Ramos (cell line): ENCODE measurements around the gene TBC1D14.
"Not testable (repeated sequence)": the region's sequence is repeated elsewhere in the genome, so short reads cannot be mapped to it uniquely, and the experiment has no call there.

Experiments used
- in situ Hi-C: fragments of 300-500 bp; cut with MboI; formaldehyde crosslinking; loops from one replicate; pipeline ENCODE4 v1.14.3; 2022; ENCODE audit warnings: low sequenced_read_pairs; ENCODE audit not compliant: unreplicated experiment

The TBC1D14 gene

DNA sequence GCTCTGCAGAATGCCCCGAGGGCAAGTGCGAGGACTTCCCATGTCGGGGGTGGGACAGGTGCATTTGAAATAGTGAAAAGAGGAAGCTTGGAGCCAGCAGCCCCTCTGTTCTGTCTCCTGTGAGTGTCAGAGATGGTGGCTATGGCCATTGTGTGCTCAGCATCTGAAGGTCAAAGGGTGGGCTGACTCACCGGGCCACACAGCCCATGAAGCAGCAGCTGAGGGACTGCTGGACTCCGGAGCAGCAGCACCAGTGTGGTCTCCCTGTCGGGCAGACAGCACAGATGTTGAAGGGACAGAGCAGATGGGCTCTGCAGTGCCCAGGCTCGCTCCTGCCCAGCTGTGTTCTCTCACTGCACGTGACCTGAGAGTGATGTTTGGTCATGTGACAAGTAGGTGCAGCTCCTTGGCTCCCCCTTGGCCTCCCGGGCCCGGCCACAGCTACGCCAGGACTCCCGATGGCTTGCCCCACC, 53.5 kb downstream of the TBC1D14 start:
- in situ Hi-C loops = no loop called here

DNA sequence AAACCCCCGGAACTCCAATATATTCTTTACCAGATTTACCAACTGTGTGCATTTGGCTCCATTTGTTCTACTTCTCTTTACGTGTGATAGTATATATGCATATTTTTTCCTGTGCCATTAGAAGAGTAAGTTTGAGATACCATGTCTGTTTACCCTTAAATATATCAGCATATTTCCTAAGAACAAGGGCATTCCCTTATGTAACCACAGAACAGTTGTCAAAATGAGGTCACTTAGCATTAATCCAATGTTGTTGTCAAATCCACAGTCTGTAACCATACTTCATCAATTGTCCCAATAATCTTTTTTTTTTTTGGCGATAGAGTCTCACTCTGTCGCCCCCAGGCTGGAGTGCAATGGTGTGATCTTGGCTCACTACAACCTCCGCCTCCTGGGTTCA, 55.2 kb downstream of the TBC1D14 start:
- in situ Hi-C loops = no loop called here

DNA sequence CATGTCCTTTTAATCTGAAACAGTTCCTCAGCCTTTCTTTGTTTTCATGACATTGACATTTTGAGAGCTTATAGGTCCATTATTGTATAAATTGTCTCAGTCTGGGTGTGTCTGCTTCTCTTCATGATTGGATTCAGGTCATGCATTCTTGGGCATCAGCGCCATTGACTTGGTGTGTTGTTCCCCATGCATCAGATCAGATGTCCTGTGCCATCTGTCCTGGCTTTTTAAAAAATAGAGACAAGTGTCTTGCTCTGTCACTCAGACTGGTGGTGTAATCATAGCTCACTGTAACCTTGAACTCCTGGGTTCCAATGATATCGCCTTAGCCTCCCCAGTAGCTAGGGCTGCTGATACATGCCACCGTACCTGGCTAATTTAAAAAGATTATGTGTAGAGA, 55.7 kb downstream of the TBC1D14 start:
- in situ Hi-C loops = no loop called here

DNA sequence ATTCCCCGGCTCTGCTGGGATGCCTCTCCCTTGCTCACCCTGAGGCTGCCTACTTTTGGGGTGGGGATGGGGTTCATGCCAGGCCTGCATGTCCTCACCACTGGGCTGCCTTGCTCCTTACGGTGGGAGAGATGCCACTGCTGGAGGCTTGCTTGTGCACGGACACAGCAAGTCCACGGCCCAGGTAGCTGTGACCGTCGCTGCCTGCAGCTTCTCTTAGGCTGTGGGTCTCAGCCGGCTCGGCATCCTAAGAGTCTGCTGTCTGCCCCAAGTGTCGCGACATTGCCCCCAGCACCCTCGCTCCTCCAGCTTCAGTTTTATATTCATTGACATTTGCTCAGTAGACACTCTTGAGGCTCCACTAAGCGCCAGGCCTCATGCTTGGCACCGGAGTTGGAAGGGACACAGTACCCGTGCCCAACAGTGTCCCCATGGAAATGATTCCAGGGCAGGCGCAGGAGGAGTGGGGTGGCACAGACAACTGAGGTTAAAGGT, 58.3 kb downstream of the TBC1D14 start:
- in situ Hi-C loops = no loop called here

DNA sequence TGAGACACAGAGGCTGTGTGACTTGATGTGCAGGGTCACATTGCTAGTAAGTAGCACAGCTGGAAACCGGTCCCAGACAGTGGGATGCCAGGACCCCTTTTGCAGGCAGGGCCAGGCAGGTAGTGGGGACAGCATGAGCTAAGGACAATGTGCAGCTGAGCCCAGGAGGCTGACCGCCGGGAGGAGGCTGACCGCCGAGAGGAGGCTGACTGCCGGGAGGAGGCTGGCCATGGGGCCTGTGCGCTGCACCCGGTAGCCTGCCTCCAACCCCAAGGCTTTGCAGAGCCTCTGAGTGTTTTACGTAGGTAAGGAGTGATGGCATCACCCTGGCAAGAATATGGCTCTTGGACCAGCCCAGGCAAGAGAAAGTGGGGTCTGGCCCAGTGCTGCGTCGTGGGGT, 58.9 kb downstream of the TBC1D14 start:
- in situ Hi-C loops = no loop called here

DNA sequence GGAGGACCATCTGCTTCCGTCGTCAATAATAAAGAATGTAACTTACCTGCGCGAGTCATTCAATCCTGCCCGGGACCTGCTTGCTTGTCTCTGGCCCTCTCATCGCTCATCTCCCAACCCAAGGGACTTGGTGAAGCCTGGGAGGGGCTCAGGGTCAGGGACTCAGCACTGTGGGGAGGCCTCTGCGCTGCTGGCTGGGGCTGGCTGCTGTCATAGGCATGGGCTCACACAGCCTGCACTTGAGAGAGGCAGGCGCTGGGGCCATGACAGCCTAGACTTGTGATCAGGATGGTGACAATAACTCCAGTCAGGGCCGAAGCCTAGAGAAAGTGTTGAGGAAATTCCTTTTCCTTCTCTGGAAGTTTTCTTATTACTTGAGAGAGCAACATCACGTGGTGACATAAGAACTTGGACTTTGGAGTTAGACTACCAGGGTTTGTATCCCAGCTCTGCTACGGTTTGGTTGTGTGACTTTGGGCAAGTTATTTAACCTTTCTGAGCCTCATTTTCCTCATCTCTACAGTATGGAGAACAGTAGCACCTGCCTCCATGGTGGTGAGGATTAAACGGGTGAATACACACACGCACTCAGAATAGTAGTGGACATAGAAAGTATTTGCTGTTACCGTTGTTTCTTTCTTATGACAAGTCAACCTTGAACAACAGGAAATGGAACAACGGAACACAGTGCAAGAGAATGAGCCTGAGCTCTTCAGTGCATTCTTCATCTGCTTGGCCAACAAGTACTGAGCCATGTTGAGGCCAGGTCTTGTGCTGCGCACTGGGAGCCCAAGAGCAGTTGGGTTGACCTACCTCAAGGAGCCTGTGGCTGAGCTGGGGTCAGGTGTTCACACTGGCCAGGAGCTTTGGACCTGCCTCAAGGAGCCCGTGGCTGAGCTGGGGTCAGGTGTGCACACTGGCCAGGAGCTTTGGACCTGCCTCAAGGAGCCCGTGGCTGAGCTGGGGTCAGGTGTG, 60.5 kb downstream of the TBC1D14 start:
- in situ Hi-C loops = no loop called here

DNA sequence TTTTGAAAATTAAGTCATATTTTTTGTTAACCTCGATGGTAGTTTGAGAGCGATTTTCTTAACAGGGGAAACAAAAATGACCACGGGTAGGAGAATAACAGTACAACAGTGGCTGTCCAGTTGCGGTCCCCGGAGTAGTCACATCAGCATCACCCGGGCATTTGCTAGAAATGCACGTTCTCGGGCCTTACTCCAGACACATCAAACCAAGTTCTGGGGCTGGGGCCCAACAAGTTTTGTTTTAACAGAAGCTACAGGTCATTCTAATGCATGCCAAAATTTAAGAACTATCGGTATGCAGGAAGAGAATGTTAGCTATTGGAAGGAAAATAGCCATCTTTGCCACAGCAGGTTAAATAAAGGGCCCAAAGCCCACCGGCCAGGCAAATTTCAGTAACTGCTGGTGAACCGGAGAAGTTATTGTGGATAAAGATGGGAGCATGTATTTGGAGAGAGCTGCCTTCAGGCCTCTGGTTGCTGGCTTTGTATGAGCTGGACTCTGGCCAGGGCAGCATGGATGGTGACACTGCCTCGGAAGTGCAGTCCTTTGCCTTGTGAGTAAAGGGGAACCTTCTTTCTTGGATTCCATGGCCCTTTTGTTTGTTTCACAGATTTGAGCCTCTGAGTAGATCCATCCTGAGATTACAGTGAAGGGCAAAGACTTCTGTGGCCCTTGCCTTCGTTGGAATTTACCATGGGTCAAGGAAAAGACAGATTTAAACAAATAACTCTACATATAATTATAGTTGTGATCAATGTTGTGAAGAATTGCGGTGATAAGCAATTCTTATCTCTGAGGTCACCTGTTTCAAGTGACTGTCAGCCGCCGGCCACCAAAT, 62.1 kb downstream of the TBC1D14 start:
- in situ Hi-C loops = no loop called here

DNA sequence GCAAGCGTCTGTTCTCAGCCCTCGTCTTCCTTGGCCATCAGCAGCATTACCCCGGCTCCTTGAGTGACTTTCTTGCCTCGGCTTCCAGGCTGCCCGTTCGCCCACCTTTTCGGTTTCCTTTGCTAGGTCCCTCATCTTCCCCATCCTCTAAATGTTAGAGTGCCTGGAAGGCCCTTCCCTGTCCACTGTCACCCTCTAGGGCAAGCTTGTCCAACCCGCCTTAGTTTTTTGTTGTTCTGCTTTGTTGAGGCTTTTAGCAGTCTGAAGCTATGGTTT, 62.7 kb downstream of the TBC1D14 start:
- in situ Hi-C loops = no loop called here

DNA sequence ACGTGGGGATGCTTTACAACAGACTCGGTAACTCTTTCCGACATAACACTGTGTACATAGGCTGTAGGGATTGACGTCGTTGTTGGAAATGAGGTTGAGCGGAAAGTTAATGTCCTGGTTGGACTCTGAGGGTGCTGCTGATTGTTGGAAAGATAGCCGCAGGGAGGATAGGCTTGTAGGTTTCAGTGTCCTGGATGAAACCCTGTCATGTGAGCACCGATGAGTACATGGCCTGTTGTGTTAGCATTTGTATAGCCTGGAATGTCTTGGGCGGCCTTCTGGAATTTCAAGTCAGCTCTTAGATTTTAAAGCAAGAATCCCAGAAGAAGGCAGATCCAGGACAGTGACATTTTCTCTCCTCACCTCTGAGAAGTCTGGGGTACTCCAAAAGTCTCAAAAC, 63.3 kb downstream of the TBC1D14 start:
- in situ Hi-C loops = no loop called here

DNA sequence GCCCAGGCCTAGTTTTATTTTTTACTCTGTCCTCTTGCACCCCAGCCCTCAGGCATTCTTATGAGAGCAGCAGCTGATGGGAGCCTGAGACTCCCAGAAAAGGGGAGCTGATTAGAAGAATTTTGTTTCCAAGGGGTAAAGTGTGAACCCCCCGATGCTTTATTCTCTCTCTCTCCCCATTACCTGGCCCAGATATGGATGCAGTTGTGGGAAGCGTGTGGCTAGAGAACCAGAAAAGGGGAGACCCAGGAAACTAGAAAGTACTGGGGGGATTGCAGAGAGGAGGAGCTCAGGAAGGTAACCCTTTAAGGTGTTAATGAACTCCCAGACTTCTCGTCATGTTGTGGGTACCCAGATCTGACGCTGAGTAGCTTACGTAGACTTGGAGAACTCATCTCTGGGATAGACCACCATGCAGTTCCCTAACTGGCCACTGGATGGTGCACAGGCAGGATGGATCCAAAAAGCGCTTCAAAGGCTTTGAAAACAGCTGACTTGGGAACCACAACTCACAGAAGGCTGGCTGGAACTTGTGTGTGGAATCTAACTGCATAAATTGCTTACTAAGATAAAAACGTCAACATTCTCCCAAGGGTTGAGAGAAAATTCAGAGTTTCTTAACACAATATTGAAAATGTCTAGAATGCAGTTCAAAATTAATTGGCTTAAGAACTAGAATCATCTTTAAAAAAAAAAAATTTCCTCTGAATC, 64.7 kb downstream of the TBC1D14 start:
- in situ Hi-C loops = no loop called here

DNA sequence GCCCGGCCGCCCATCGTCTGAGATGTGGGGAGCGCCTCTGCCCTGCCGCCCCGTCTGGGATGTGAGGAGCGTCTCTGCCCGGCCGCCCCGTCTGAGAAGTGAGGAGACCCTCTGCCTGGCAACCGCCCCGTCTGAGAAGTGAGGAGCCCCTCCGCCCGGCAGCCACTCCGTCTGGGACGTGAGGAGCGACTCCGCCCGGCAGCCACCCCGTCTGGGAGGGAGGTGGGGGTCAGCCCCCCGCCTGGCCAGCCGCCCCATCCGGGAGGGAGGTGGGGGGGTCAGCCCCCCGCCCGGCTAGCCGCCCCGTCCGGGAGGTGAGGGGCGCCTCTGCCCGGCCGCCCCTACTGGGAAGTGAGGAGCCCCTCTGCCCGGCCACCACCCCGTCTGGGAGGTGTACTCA, 68.2 kb downstream of the TBC1D14 start:
- in situ Hi-C loops = not testable (repeated sequence)

DNA sequence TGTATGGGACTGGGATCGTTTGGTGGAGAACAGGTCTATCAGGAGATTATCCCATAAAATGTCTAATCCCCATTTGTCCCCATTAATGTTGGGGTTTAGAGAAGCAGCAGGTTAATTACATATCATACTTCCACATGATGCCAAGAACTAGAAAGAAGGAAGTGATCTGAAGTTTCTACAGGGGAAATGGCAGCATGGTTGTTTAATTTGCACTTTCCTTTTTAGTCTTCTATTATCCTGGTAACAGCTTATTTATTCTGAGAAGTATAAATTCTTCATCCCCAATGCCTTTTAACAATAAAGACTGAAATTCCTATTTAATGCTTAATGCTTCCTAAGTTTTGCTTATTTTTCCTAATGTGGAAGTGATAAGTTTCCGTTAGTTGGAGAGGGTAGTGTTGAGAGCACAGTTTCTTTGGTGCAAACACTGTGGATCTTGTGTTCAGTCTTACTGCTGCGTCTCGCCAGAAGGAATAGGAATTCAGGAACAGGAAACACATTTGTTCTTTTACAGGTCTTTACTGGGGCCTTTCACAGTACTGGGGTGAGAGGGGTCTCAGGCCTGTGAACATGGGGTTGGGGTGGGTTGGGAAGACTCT, 74.0 kb downstream of the TBC1D14 start:
- in situ Hi-C loops = no loop called here

DNA sequence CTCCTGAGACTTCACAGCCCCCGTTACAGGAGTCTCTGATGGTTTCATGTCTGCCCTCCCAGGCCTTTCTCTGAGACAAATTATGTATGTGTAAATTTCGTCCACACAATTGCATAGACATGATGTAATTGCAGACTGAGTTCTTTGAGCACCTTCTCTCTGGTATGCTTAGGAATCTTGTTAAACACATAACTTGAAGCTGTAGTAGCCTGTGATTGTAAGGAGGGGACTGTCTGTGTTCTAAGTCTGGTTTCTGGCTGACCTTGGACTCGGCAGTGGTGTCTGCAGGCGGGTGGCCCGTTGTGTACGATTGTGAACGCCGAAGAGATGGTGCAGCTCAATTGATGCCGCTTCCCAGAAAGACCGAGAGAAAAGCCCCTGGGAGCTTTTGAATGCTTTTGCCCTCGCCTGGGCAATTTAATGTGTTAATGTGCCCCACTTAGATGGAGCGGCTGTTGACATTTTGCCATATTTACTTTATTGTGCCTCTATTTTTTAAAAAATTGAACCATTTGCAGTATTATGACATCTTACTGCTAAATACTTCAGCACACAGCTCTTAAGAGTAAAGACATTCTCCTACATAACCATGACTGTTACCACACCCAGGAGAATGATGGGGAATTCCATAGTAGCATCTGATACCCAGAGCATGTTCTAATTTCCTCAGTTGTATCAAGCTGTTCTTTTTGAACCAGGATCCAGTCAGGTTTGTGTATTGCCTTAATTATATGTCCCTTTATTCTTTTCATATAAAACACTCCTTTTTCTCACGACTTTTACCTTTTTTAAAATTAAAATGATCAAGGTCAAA, 75.2 kb downstream of the TBC1D14 start:
- in situ Hi-C loops = loop anchor here (5.0 kb wide), 1 partner anchor 73 kb away; no protein-coding TSS in a partner anchor

DNA sequence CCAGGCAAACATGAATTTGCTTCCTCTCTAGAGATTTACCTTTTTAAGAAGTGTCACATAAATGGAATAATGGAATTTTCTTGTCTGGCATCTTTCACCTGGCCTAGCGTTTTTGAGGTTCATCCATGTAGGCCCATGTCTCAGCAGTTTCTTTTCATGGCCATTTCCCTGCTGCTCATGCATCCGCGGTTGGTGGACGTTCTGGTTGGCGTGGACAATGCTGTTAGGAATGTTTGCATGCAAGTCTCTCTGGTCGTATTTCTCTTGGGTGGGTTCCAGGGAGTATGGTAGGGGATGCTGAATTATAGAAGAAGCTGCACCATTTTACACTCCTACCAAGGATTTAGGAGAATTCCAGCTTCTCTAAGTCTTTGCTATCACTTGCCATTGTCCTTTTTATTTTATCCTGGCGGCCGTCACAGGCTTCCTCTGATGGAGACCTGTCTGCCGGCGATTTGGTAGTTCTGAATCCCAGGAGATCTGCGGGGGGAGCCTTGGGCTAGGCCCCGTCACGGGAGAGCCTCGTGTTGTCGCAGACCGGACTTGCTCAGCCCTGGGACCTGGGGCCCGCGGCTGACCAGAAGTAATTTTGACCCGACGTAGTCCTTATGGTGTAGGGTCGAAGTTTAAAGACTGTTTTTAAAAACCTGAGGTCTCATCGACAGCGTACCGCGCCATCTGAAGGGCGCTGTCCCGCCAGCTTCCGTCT, 76.6 kb downstream of the TBC1D14 start:
- in situ Hi-C loops = loop anchor here (5.0 kb wide), 1 partner anchor 74 kb away; no protein-coding TSS in a partner anchor

DNA sequence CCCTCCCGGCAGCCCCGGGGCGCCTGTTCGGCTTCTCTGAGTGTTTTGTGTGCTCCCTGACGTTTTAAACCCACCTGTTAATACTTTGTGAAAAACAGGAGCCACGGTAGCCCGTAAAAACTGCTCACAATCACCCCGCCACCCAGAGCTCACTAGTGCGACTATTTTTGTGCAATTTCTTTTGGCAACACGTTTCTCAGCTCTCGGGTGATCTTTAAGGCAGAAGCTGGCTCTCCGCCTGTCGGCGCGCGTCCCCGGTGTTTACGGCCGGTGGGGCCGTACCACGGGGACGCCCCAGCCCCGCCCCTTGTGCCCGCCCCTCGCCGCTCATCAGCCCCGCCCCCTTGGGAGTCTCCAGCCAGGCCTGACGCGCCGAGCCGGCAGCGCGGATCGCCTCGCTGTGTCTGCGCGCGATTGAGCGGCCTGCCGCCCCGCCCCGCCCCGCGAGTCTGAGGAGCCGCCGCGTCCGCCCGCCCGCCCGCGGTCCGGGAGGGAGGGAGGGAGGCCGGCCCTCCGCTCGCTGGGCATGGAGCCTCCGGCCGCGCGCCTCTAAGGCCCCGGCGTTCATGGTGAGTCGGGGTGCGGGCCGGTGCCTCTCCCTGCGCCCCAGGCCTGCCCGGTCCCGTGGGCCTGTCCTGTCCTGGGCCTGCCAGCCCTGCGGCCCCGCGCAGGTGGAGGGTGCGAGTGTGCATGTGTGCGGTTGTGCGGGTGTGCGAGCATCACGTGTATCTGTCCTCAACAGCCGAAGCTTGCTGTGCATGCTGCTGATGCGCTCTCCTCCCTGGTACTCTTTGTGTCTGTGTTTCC, 77.4 kb downstream of the TBC1D14 start:
- in situ Hi-C loops = loop anchor here (5.0 kb wide), 1 partner anchor 75 kb away; no protein-coding TSS in a partner anchor

DNA sequence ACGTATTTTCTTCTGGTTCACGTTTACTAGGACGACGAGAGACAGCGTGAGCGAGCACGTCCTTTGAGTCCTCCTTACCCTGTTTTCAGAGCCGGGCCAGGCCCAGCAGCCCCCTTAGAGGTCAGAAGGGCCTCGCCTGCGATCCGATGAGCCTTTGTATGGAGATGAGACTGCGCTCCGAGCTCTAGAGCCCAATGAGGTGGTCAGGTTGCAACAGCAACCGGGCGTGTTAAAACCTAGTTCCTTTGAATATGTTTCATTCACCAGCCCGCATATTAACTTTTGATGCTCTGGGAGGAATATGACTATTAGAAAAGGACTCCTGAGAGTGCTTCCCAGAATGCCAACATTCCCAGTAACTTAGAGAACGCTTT, 77.9 kb downstream of the TBC1D14 start:
- in situ Hi-C loops = loop anchor here (5.0 kb wide), 1 partner anchor 75 kb away; no protein-coding TSS in a partner anchor

DNA sequence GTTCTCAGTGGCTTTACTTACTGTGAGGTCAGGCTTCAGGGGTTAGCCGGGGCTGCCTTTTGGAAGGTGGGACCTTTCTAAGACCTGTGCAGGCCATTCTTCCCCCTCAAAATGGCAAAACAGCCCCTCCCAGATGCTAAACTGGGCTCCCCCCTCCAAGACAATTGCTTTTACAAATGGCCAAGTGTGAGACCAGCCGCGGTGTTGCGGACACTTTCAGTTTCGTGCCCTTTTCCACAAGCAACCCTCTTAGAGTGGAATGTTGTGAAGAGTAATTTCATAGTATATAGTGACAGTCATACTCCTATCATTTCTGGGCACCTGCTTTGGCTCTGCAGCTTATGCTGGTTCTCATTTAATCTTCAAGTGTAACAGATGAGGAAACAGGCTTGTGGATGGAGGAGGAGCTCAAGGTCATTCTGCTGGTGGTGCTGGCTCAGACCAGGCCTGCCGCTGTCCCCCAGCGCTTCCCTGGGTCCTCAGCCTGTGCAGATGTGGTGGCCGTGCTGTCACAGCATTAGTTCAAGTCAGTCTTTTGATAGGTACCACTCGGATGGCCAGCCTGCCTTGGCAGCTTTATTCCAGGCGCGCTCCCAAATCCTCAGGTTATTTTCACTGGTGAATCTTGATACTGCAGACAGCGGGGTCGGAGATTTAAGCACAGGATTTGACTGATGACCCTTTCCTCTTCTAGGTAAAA, 78.5 kb downstream of the TBC1D14 start:
- in situ Hi-C loops = loop anchor here (5.0 kb wide), 1 partner anchor 76 kb away; no protein-coding TSS in a partner anchor
